ENCODE results near the gene IL37.
"Not testable (repeated sequence)": the region's sequence is repeated elsewhere in the genome, so short reads cannot be mapped to it uniquely, and the experiment has no call there.

IL37 gene

DNA sequence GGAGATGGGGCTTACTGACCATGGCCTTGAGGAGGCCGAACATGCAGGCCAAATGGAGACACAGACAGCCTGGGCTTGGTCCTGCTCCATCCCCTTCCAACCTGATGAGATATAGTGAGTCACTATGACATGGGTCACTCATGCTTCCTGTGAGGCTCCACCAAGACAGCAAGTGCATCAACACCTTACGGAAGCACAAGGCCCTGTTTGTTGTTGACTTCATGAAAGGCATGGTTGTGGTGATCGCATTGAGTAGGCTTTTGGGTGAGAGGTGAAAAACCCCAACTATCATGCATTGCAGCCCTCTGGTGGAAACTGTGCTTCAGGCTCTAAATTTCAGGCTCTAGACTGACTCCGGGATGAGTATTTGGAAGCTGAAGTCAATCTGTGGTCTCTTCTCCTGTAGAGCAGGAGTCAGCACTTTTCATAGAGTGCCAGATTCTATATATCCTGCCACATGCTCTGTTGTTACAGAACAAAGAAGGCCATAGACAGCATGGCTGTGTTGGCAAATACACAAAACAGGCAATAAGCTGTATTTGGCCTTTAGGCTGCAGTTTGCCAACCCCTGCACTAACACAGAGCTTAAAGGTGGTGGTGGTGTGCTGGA is 10.1 kb downstream of the IL37 start:
- no peak for DNase-seq (ENCODE audit: low read depth in 3 of 3, low spot score in 1 of 3)

DNA sequence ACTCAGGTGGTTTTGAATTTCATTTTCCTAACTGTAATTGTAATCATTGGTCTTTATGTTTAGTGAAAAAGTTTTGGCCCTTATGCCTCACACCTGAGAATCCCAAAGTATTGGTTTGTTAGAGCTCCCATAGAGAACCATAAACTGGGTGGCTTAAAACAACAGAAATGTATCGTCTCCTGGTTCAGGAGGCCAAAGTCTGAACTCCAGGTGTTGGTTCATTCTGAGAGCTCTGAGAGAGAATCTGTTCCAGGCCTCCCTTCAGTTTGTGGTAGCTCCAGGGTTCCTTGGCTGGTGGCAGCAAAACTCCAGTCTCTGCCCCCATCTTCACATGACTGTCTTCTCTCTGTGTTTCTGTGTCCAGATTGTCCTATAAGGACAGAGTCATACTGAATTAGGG is 11.0 kb downstream of the IL37 start:
- DNase-seq (ENCODE audit: low read depth in 3 of 3, low spot score in 1 of 3): no peak

DNA sequence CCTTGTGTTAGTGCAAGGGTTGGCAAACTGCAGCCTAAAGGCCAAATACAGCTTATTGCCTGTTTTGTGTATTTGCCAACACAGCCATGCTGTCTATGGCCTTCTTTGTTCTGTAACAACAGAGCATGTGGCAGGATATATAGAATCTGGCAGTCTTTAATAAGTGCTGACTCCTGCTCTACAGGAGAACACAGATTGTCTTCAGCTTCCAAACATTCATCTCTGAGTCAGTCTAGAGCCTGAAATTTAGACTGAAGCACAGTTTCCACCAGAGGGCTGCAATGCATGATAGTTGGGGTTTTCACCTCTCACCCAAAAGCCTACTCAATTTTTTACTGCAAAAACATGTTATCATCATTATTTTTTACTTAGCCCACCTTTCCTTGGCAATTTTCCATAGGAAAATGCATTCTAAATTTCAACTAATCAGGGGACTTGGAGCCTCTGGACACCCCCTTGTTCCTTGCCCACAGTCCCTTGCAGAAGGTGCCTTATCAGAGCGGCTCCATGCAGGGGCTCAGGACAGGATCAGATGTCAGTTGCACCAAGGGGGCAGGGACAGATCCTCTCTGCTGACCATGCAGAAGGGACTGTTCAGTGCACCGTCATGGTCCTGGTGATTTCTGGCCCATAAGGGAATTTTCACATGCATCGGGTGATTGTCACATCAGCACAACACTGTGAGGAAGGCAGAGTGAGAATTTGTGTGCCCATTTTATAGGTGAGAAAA is 12.4 kb downstream of the IL37 start:
- no peak for DNase-seq (ENCODE audit: low read depth in 3 of 3, low spot score in 1 of 3)

DNA sequence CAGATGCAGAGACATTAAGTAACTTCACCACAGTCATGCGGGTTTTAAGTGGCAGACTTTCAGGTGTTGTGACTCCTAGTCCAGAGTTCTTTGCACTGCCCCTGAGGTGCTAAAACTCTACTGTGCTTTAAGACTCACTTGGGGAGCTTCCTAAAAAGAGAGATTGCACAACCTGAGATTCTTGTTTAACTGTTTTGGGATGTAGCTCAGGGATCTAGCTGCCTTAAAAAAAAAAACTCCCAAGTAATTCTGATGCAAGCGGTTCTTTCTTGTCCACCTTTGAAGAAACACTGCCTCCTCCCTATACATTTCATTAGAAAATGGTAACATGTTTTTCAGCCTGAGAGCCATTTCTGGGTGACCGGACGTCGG is 13.0 kb downstream of the IL37 start:
- no peak for DNase-seq (ENCODE audit: low read depth in 3 of 3, low spot score in 1 of 3)

DNA sequence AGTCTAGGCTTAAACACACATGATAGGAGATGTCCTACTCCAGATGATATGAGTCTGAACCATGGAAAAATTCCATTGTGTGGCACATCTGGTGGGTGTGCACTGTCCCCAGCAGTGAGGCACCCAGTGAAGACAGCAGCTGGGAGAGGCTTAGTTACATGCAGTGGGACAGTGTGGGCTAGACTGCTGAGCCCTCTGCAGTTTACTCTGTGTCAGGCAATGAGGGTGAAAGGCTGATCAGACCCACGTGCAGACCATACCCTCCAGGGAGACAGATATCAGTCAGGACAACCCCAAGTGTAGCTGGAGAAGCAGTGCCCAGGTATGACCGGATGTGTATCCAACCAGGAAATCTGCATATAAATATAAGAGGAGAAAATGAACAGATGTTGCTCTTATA is 13.4 kb downstream of the IL37 start:
- no peak for DNase-seq (ENCODE audit: low read depth in 3 of 3, low spot score in 1 of 3)

DNA sequence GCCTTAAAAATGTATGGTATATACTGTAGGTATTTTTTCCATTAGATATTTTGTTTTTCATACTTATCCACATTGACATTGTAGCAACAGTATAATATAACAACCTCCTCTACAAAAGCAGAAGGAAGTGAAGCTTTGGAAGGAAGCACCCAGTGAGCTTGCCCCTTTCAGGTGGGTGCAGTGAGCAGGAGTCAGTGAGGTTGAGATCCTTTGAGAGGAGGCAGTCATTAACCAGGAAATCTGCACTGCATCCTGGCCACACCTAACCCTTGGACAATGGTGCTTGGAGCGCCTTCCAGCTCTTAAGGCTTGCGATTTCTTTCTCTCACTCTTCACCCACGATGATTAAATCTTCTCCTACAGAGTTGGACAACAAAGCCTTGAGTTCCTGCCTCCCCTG is 13.9 kb downstream of the IL37 start:
- no peak for DNase-seq (ENCODE audit: low read depth in 3 of 3, low spot score in 1 of 3)

DNA sequence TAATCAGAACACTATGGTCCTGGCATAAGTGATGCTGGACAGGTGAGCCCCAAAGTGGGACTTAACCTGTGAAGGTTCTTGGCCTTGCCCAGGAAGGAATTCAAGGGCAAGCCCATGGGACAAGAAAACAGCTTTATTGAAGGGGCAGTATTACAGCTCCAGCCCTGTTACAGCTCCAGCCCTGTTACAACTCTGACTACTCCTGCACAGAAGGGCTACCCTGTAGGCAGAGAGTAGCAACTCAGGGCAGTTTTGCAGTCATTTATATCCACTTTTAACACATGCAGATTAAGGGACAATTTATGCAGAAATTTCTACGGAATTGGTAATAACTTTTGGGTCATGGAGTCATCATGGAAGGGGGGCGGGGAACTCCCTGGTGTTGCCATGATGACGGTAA is 15.7 kb downstream of the IL37 start:
- no peak for DNase-seq (ENCODE audit: low read depth in 3 of 3, low spot score in 1 of 3)

DNA sequence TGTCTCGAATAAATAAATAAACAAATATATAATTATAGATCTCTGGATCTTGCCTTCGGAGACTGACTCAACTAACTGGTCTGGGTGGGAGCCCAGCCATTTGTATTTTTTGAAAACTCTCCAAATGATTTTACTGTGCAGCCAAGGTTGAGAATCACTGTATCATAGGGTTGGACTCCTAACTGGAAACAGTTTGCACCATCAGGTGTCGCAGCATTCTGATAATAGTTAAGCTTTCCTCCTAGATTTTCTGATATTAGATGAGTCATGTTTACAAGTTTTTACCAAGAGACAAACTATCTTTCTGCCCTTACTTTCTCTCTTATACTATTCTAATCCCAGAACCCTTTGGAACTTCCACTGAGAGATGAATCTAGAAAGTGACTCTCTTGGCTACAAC is 16.8 kb downstream of the IL37 start:
- no peak for DNase-seq (ENCODE audit: low read depth in 3 of 3, low spot score in 1 of 3)

DNA sequence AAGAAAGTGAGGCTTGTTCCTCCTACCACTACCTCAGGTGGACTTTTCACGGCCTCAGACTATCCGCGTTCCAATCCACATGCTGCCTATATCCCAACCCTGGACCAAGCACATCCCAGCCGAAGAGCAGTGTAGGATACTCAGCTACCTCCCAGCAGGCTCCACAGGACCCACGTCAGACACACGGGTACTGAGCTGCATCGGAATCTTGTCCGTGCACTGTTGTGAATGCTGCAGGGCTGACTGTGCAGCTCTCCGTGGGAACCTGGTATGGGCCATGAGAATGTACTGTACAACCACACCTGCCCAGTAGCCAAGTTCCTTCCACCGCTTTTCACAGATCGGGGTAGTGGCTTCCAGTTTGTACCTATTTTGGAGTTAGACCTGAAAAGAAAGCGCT is 22.3 kb downstream of the IL37 start:
- DNase-seq (ENCODE audit: low read depth in 3 of 3, low spot score in 1 of 3): no peak

DNA sequence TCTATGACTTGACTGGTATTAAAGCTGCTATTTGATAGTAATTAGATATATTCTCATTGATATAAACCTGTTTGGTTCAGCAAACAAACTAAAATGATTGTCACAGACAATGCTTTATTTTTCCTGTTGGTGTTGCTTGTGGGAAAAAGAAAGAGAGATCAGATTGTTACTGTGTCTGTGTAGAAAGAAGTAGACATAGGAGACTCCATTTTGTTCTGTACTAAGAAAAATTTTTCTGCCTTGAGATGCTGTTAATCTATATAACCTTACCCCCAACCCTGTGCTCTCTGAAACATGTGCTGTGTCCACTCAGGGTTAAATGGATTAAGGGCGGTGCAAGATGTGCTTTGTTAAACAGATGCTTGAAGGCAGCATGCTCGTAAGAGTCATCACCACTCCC is 23.2 kb downstream of the IL37 start:
- DNase-seq (ENCODE audit: low read depth in 3 of 3, low spot score in 1 of 3): not testable (repeated sequence)

DNA sequence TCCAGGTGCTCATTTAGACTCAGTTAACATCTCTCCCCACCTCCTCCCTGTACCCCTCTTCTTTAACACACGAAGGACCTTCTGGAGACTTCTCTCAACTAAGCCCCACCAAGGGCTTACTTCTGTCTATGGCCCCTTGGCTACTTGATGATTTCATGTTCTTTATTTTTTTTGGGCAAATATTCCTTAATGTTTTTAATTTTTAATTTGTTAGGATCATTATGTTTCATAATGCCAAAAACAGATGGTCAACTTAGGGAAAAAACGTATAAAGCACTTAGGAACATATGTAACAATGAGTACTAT is 25.9 kb downstream of the IL37 start:
- no peak for DNase-seq (ENCODE audit: low read depth in 3 of 3, low spot score in 1 of 3)

DNA sequence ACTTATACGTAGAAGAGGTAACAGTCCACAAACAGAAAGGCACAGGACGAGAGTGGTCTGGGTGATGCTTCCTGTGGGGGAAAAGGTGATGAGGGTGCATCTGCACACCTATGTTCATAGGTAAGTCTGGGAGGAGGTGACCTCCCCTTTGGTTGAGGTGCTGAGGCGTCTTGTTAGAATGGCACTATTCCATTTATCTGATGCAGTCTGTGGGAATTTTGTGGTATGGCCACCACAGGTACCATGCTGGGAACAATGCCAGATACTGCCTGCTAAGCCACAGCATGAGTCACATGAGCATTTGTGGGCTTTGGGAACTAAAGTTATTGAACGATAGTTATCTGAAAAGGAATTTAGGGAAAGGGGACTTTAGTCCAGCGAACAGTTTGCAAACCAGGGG is 27.9 kb downstream of the IL37 start:
- no peak for DNase-seq (ENCODE audit: low read depth in 3 of 3, low spot score in 1 of 3)

DNA sequence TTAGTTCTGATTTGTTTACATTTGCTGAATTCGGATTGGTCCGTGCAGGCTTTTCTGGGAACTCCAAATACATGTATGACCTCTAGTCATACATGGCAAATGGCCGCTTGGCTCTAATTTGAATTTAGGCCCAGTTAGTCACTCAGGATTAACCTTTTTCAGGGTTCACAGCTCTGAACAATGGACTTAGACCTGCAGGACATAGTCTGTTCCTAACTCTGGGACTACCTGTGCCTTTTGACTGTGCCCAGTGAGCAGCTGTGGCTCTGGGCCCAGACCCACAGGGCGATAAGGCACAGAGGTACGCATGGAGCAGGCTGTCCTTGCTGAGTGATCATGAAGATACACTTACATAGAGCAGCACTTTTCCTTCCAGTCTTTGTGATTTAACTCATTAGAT is 28.5 kb downstream of the IL37 start:
- DNase-seq (ENCODE audit: low read depth in 3 of 3, low spot score in 1 of 3): no peak

DNA sequence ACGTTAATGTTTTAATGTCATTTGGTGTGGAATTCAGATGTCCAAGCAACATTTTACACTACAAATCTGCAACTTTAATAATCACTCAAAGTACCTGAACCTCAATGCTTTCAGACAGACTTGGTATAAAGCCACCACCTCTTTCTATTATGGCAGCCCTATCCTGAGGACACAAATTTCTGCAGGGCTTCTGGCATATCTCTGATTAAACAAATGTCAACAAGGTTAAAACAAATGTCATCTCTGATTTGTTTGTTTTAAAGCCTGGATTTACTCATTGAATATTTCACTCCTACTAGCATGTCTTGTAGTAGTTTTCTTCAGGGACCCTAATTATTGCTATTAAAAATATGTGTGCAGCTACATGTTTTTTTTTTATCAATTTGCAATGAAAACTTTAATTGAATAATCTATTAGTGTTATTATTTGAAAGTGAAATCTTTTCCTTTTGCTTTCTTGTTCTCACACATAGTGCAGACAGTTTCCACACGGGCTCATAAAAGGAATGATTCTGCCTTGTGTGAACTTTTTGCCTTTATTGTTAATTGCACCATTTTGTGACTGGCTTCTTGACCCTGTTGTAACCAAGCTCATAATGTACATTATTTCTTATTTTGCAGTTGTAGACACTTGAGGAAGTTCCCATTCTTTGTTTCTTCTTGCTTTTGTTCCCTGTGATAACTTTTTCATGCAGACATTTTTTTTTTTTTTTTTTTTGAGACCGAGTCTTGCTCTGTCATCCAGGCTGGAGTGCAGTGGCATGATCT is 30.1 kb downstream of the IL37 start:
- no peak for DNase-seq (ENCODE audit: low read depth in 3 of 3, low spot score in 1 of 3)

DNA sequence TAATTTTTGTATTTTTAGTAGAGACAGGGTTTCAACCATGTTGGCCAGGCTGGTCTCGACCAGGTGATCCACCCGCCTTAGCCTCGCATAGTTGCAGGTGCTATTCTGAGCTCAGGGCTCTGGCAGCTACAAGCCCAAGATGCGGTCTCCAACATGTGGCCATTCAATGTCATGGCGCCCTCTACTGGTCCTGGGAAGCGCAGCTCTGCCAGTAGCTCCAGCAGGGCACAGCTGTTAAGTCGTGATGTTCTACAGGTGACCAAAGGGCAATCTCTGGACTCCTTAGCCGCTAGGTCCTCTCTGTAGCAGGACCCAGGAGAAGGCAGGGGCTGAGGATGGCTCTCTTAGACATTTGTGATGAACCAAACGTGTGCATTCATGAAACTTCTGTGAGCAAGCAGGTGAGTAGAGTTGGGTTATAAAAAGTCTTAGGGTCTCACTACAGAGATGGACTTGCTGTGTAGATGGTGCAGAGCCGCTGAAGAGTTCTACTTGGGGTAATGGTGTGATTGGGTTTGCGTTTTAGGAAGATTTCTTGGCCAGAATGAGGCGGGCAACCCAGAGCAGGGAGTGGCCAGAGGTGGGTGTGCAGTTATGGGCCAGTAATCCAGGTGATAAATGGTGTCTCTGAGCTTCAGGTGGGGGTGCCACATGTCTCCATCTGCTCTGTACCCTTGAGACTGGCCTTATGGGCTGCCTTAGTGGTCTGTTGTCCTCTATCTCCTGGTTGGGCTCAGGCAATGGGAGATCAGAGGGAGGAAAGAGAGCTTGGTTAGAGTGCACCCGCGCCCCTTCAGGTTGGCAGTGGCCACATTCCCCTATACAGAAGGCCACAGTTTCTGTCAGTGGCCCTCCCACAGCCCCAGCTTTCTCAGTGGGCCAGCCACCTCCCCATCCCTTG is 31.0 kb downstream of the IL37 start:
- DNase-seq (ENCODE audit: low read depth in 3 of 3, low spot score in 1 of 3): peak in 1 of 3 donors; percentile 30

DNA sequence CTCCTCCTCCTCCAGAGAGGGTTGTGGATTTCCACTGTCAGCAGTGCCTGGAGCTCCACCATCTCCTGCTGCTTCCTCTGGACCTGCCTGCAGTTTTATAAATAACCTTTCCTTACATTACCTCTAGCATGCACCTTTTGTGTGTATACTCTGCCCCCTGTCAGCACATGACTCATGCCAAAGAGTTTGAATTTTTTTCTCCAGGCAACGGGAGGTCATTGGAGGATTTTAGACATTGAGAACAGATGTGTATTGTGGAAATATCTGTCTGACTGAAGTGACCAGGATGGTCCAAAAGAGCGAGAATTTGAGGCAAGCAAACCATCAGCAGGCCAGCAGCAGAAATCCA is 31.7 kb downstream of the IL37 start:
- DNase-seq (ENCODE audit: low read depth in 3 of 3, low spot score in 1 of 3): no peak

DNA sequence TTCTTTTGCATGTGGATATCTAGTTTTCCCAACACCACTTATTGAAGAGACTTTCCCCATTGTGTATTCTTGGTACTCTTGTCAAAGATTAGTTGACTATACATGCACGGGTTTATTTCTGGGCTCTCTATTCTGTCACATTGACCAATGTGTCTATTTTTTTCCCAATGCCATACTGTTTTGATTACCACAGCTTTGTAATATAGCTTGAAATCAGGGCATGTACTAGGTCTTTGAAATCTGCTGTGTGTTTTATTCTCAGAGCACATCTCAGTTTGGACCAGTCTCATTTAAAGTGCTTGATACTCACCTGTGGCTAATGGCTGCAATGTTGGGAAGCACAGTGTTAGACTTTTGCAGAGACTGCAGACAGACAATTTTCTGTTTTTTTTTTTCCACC is 34.0 kb downstream of the IL37 start:
- no peak for DNase-seq (ENCODE audit: low read depth in 3 of 3, low spot score in 1 of 3)

DNA sequence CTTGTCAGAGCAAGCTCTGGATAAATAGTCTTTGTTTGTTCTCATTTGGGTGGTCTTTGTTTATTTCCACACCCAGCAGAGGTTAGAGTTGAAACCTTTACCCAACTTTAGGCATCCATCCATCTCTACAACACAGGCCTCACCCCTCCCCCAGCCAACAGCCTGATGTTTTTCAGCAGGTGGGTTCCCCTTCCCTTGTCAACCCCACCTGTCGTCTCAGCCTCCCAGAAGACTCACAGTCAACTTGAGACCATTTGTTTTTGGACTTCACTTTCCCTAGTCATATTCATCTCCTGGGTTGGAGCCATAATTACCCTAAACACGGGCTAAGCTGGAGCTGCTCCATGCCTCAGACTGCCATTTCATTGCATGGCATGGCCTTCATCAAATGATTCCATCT is 35.1 kb downstream of the IL37 start:
- DNase-seq (ENCODE audit: low read depth in 3 of 3, low spot score in 1 of 3): no peak

DNA sequence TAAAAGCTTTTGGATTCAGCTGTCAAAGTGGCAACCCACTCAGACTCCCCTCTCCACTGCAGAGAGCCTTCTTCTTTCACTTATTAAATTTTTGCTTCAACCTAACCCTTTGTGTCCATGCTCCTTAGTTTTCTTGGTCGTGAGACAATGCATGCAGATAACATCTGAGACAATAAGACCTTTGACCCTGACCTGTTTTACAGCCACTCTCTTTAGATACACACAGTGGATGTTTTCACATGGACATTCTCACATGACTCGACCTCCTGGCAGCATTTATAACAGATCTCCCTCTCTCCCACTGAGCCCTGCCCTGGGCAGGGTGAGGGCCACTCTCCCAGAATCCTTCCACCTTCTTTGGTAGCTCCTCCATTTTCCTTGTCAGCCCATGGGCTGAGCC is 36.4 kb downstream of the IL37 start:
- DNase-seq (ENCODE audit: low read depth in 3 of 3, low spot score in 1 of 3): no peak

DNA sequence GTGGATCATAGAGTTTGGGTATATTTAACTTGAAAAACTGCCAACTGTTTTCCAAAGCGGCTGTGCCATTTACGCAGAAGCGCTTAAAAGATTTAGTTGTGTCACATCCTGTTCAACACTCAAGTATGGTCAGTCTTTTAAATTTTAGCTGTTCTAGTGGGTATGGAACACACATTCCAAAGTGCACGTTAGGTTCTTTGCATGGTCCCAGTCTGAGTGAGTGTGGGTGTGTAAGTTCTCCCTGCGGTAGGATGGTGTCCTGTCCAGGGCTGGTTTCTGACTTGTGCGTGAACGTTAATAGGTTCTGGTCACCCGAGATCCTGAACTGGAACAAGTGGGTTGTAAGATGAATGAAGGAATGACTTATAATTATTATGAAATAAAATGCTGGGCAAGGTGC is 38.5 kb downstream of the IL37 start:
- no peak for DNase-seq (ENCODE audit: low read depth in 3 of 3, low spot score in 1 of 3)

DNA sequence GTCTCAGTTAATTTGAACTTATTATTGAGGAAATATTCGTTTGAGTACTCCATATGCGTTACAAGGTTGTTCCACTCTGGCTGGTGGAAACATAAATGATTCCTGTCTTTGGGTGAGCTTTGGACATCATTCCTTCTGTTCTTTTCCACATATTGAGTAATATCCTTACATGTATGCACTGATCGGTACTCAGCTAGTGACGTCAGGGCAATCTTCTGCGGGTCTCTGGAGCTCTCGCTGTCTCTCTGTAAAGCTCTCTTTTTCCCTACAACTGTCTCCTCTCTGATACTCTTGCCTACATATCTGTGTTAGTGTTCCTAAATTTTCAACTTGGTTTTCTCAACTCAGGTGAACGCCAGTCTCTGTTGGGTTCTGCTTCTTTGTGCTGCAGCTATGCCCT is 43.4 kb downstream of the IL37 start:
- DNase-seq (ENCODE audit: low read depth in 3 of 3, low spot score in 1 of 3): no peak

DNA sequence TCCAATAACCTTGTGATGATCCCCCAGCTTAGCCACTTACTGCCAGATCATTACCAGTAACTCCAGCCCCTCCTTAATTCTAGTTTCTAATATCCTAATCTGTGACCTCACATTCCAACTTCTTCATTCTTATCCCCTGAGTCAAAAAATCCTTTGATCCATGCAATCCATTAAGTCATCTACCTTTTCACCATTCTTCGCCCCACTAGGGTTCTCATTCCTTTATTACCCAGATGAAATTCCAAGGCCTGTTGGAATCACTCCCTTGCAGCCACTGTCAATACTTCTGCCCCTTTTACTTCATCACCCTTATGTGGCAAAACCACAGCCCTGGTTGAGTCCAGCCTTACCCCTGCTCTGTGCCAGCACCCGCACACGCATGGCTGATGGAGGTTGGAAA is 46.5 kb downstream of the IL37 start:
- DNase-seq (ENCODE audit: low read depth in 3 of 3, low spot score in 1 of 3): no peak

All from stimulated activated CD4-positive, alpha-beta T cell treated with anti-CD3 and anti-CD28 coated beads, TNF-alpha, amount 100 ng/mL, for 1 hour (primary cell).